ENCODE data around the gene GDAP1L1. TPM values are rescaled to one million over a fixed set of nuclear protein-coding genes. Genes with fewer than 3 reads are reported as not detected.

Gene GDAP1L1
- total RNA-seq (not detected in 2 replicates), polyA plus RNA-seq (not detected in 2 replicates), polyA minus RNA-seq (ENCODE audit: low replicate concordance) (not detected in 2 replicates)
- not detected in 2 replicates for polyA plus RNA-seq (2012)

- Histone ChIP-seq H3K9me3 (ENCODE audit: control insufficient read depth, insufficient read depth, low read depth, low read length) (no peaks in the 10 kb centered on the region), H3K4me1 (ENCODE audit: control insufficient read depth, extremely low read depth, insufficient read depth, low read length) (no peaks in the 10 kb centered on the region), H3K27me3 (ENCODE audit: control insufficient read depth, insufficient read depth, low read length) (peaks cover 11% of the 10 kb centered on the region), H2AFZ (ENCODE audit: low read length) (no peak within 1 kb of the TSS), H3K4me3 (replicated peaks in 1 of 4; ENCODE audit: control extremely low read depth in 1 of 4, insufficient read depth in 1 of 4, low read depth in 3 of 4, low read length in 4 of 4) (no peak within 1 kb of the TSS), H4K20me1 (ENCODE audit: control insufficient read depth, extremely low read depth, insufficient read depth, low read length) (no peaks in the 10 kb centered on the region), H3K4me2 (ENCODE audit: extremely low read depth, insufficient read depth, low read length) (no peak within 1 kb of the TSS), H3K79me2 (ENCODE audit: control insufficient read depth, insufficient read depth, low read length) (no peaks in the 10 kb centered on the region), H3K36me3 (ENCODE audit: control insufficient read depth, insufficient read depth, low read length) (no peaks in the 10 kb centered on the region), H3K9ac (ENCODE audit: insufficient read depth, low read length) (no peak within 1 kb of the TSS), H3K27ac (ENCODE audit: insufficient read depth, low read length) (no peak within 1 kb of the TSS)
- no peak for DNase-seq (ENCODE audit: low read depth in 2 of 2)
- TF ChIP-seq EZH2 (IDR thresholded peaks at IDR 0.05; ENCODE audit: low read length, missing control alignments) (no peak), CTCF (conservative IDR thresholded peaks at IDR 0.05 in 1 of 2, IDR thresholded peaks at IDR 0.05 in 1 of 2; ENCODE audit: low read depth in 1 of 2, low read length in 2 of 2) (no peak)
Observed at GRCh38 chr20:44247131-44247571, at the start of gene GDAP1L1. GDAP1L1 (plus strand) TSS chr20:44247308; CDS start chr20:44247335, 27 bp downstream.

- no peaks in the 10 kb centered on the region for H4K20me1 ChIP-seq (ENCODE audit: control insufficient read depth, extremely low read depth, insufficient read depth, low read length)
Observed at GRCh38 chr20:44198872-44199271, 48.2 kb upstream of the GDAP1L1 start.

GRCh38 chr20:44199877-44200276 is 47.2 kb upstream of the GDAP1L1 start:
- Histone ChIP-seq H3K27ac (ENCODE audit: insufficient read depth, low read length) (no peak overlapping the region), H3K4me3 (replicated peaks in 1 of 4; ENCODE audit: control extremely low read depth in 1 of 4, insufficient read depth in 1 of 4, low read depth in 3 of 4, low read length in 4 of 4) (no peak overlapping the region), H3K4me1 (ENCODE audit: control insufficient read depth, extremely low read depth, insufficient read depth, low read length) (peaks cover 24% of the 10 kb centered on the region), H2AFZ (ENCODE audit: low read length) (no peak overlapping the region), H3K79me2 (ENCODE audit: control insufficient read depth, insufficient read depth, low read length) (peaks cover 39% of the 10 kb centered on the region), H3K4me2 (ENCODE audit: extremely low read depth, insufficient read depth, low read length) (no peak overlapping the region), H3K36me3 (ENCODE audit: control insufficient read depth, insufficient read depth, low read length) (peaks cover 19% of the 10 kb centered on the region), H3K27me3 (ENCODE audit: control insufficient read depth, insufficient read depth, low read length) (no peaks in the 10 kb centered on the region), H4K20me1 (ENCODE audit: control insufficient read depth, extremely low read depth, insufficient read depth, low read length) (no peaks in the 10 kb centered on the region), H3K9ac (ENCODE audit: insufficient read depth, low read length) (no peak overlapping the region), H3K9me3 (ENCODE audit: control insufficient read depth, insufficient read depth, low read depth, low read length) (no peaks in the 10 kb centered on the region)
- no peak for DNase-seq (ENCODE audit: low read depth in 2 of 2)
- TF ChIP-seq EZH2 (IDR thresholded peaks at IDR 0.05; ENCODE audit: low read length, missing control alignments) (no peak), CTCF (conservative IDR thresholded peaks at IDR 0.05 in 1 of 2, IDR thresholded peaks at IDR 0.05 in 1 of 2; ENCODE audit: low read depth in 1 of 2, low read length in 2 of 2) (no peak)

More at GRCh38 chr20:44198872-44199271, 48.2 kb upstream of the GDAP1L1 start:
- no peak for TF ChIP-seq CTCF (conservative IDR thresholded peaks at IDR 0.05 in 1 of 2, IDR thresholded peaks at IDR 0.05 in 1 of 2; ENCODE audit: low read depth in 1 of 2, low read length in 2 of 2)
- TF ChIP-seq EZH2 (IDR thresholded peaks at IDR 0.05; ENCODE audit: low read length, missing control alignments), result no peak
- Histone ChIP-seq H3K9ac (ENCODE audit: insufficient read depth, low read length) (no peak overlapping the region), H2AFZ (ENCODE audit: low read length) (no peak overlapping the region), H3K4me1 (ENCODE audit: control insufficient read depth, extremely low read depth, insufficient read depth, low read length) (peaks cover 19% of the 10 kb centered on the region), H3K4me3 (replicated peaks in 1 of 4; ENCODE audit: control extremely low read depth in 1 of 4, insufficient read depth in 1 of 4, low read depth in 3 of 4, low read length in 4 of 4) (no peak overlapping the region), H3K36me3 (ENCODE audit: control insufficient read depth, insufficient read depth, low read length) (peaks cover 19% of the 10 kb centered on the region), H3K27me3 (ENCODE audit: control insufficient read depth, insufficient read depth, low read length) (no peaks in the 10 kb centered on the region), H3K27ac (ENCODE audit: insufficient read depth, low read length) (no peak overlapping the region), H3K79me2 (ENCODE audit: control insufficient read depth, insufficient read depth, low read length) (peaks cover 37% of the 10 kb centered on the region), H3K4me2 (ENCODE audit: extremely low read depth, insufficient read depth, low read length) (no peak overlapping the region), H3K9me3 (ENCODE audit: control insufficient read depth, insufficient read depth, low read depth, low read length) (no peaks in the 10 kb centered on the region)
- no peak for DNase-seq (ENCODE audit: low read depth in 2 of 2)
